Lower leg skin (tissue), 4 donors: Measurements from ENCODE around the gene FLNC. TPM values are rescaled to one million over a fixed set of nuclear protein-coding genes. Genes with fewer than 3 reads are reported as not detected.

Experiments
- DNase-seq, 2 donors: peaks; one replicate each; pipeline ENCODE4 v3.0.0-alpha.2; 2019; ENCODE audit warnings: low spot score in 2 of 2
- H3K4me3 ChIP-seq: fragments of 200-600 bp; sonication (generic); 2 replicates; pipeline ENCODE4 v1.5.1; 2017; ENCODE audit warnings: mild to moderate bottlenecking, low read depth; ENCODE audit not compliant: poor library complexity, severe bottlenecking
- CTCF ChIP-seq, 3 donors: fragments of 450-650 bp; IDR thresholded peaks; one replicate each; pipeline ENCODE4 v1.5.1; 2016; ENCODE audit warnings: antibody characterized with exemption in 3 of 3, mild to moderate bottlenecking in 3 of 3, moderate library complexity in 2 of 3
- POLR2A ChIP-seq, 2 donors: fragments of 450-650 bp; IDR thresholded peaks; one replicate each; pipeline ENCODE4 v1.6.1; 2016 to 2017; ENCODE audit warnings: antibody characterized with exemption in 2 of 2, mild to moderate bottlenecking in 1 of 2, moderate library complexity in 1 of 2
- WGBS, 2 donors: methylation state at CpG; one replicate each; pipeline ENCODE4 v1.1.5; 2018; 5-methylcytosine and 5-hydroxymethylcytosine counted together
- intact Hi-C: fragments of 100-400 bp; cut with DNase I; formaldehyde crosslinking; loops from one replicate; pipeline ENCODE4 v1.15.0; 2023; ENCODE audit warnings: low total_unique reads
- total RNA-seq, 4 donors: library from RNA; depleted of rRNA; stranded (reverse); fragments of >200 nt; gene quantifications; one replicate each; pipeline ENCODE4 v1.1.0, GENCODE V29; 2016

The FLNC gene
- total RNA-seq, 4 donors from 2014 or later: 5.0 to 11.1 (median 6.2) TPM

- 9 to 15% methylated on average over 12 of the region's 13 CpGs for WGBS, 2 donors
- peak; percentile 49 to 92 for DNase-seq
- intact Hi-C loops: no loop called here
- H3K4me3 ChIP-seq: no peak overlapping the region
- TF ChIP-seq CTCF (IDR thresholded peaks at IDR 0.05): no peak
- no peak for TF ChIP-seq POLR2A (IDR thresholded peaks at IDR 0.05)
Observed at GRCh38 chr7:128833148-128833945, 3.1 kb downstream of the FLNC start.

- intact Hi-C loops: no loop called here
- TF ChIP-seq CTCF (IDR thresholded peaks at IDR 0.05): no peak
- no peak for TF ChIP-seq POLR2A (IDR thresholded peaks at IDR 0.05)
Observed at GRCh38 chr7:128833946-128834325, 3.7 kb downstream of the FLNC start.

GRCh38 chr7:128835231-128835751, 5.1 kb downstream of the FLNC start:
- TF ChIP-seq POLR2A (IDR thresholded peaks at IDR 0.05): no peak
- no peak overlapping the region for H3K4me3 ChIP-seq
- no peak for DNase-seq
- intact Hi-C loops: no loop called here
- WGBS, 2 donors: 85 to 87% methylated on average over 15 of the region's 16 CpGs

More at GRCh38 chr7:128833946-128834325, 3.7 kb downstream of the FLNC start:
- DNase-seq: no peak
- 15 to 19% methylated on average over 4 of the region's 4 CpGs for WGBS, 2 donors
- no peak overlapping the region for H3K4me3 ChIP-seq

- WGBS, 2 donors: 63 to 78% methylated on average over 14 of the region's 14 CpGs
- intact Hi-C loops: no loop called here
- H3K4me3 ChIP-seq: no peak overlapping the region
- no peak for DNase-seq
- TF ChIP-seq POLR2A (IDR thresholded peaks at IDR 0.05) (no peak), CTCF (IDR thresholded peaks at IDR 0.05) (no peak)
Observed at GRCh38 chr7:128835790-128836641, 5.8 kb downstream of the FLNC start.

- WGBS, 2 donors: 93 to 94% methylated on average over 8 to 13 of the region's 14 CpGs
Observed at GRCh38 chr7:128836729-128837348, 6.6 kb downstream of the FLNC start.

More at GRCh38 chr7:128836729-128837348, 6.6 kb downstream of the FLNC start:
- no peak overlapping the region for H3K4me3 ChIP-seq
- intact Hi-C loops: no loop called here
- TF ChIP-seq CTCF (IDR thresholded peaks at IDR 0.05): no peak
- TF ChIP-seq POLR2A (IDR thresholded peaks at IDR 0.05): no peak
- DNase-seq: no peak
